ENCODE data around the gene TEKT2.

Gene TEKT2

DNA sequence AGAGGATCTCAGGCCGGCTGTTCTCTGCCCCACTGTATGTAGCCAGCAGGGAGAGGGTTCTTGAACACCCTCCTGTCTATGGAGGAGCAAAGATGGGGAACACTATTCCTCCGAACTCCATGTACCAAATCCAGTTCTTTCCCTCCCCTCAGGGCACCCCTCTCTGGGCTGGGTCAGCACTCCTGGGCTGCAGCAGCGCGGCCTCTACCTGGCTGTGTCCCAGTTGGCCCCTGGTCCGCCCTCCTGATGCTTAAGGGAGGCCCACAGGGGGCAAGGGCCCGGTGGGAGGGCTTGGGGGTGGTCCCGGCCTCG lies 4.3 kb downstream of the TEKT2 start:
- DNase-seq, result no peak

DNA sequence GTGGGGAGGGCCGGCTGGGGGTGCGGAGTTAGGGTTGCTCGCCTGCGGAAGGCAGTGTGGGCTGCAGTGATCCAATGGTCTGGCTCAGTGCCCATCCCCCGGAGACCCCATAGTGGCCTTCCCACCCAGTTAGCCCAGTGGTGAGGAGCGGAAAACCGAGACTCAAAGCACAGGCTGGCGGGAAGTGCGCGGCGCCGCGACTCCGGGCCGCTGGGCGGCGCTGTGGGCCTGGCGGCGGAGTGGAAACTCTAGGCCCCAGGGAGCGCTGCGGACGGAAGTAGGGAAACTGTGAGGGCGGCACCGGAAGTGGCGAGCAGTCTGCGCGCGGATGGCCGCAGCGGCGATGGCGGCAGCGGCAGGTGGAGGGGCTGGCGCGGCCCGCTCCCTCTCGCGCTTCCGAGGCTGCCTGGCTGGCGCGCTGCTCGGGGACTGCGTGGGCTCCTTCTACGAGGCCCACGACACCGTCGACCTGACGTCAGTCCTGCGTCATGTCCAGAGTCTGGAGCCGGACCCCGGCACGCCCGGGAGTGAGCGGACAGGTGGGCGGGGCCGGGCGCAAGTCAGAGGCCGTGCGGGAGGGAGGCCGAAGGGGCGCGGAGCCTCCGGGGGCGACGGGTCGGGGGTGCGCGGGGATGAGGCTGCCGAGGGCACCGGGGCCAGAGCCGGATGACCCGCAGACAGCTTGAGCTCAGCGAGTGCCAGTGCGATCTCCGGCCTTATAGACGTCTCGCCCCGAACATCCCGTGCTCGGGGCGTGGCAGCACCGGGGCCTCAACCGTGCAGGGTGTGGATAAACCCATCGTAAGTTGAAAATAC lies 4.9 kb downstream of the TEKT2 start, which contains the start of gene ADPRS:
Gene ADPRS (plus strand): TSS at position 316 of the 816 bp plus-strand sequence. CDS start 13 bp downstream, at position 329.
- peak; percentile 55 for DNase-seq

- no peak for DNase-seq
Observed at GRCh38 chr1:36089393-36090121, 5.7 kb downstream of the TEKT2 start.

GRCh38 chr1:36091141-36091540 lies 7.2 kb downstream of the TEKT2 start:
- no peak for DNase-seq

DNA sequence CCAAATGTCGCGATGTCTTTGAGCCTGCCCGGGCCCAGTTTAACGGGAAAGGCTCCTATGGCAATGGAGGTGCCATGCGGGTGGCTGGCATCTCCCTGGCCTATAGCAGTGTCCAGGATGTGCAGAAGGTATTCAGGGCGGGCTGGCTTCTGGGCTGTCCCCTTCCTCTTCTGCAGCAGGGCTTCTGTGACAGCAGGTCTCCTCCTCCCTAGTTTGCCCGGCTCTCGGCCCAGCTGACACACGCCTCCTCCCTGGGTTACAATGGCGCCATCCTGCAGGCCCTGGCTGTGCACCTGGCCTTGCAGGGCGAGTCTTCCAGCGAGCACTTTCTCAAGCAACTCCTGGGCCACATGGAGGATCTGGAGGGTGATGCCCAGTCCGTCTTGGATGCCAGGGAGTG lies 7.8 kb downstream of the TEKT2 start:
- no peak for DNase-seq

DNA sequence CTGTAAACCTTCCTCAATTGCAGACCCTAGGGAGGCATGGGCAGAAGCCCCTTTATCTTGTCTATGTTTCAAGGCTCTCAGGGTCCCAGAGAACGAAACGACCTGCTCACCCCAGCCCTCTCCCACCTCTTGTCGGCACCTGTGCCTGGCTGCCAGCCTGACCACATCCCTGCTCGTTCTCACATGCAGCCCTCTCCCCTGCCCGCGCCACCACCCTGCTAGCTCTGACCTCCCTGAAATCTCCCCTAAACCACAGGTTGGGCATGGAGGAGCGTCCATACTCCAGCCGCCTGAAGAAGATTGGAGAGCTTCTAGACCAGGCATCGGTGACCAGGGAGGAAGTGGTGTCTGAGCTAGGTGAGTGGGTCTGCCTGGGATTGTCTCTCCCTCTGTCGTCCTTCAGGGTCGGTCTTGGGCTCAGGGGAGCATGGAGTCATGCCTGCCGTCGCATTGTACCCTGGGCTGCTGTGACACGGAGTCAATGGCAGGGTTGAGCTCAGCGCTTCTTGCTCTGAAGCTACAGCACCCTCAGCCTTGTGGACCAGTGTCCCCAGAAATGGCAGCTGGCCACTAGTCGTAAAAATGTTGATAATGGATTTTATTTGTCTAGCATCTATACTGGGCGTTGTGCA lies 8.4 kb downstream of the TEKT2 start:
- no peak for DNase-seq

- no peak for DNase-seq
Observed at GRCh38 chr1:36092798-36093185, 8.9 kb downstream of the TEKT2 start.

DNA sequence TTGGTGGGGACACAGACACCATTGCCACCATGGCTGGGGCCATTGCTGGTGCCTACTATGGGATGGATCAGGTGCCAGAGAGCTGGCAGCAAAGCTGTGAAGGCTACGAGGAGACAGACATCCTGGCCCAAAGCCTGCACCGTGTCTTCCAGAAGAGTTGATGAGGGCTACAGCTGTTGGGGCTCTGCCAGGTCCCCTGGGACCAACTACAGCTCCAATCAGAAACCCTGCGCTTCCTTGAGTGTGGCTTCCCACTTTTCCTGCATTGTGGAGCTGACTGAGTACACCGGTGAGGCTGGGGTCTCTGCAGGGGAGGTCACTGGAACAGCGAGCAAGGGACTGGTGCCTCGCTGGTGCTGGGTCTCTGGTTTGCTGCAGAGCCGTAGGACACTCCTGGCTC lies 9.3 kb downstream of the TEKT2 start:
- no peak for DNase-seq

DNA sequence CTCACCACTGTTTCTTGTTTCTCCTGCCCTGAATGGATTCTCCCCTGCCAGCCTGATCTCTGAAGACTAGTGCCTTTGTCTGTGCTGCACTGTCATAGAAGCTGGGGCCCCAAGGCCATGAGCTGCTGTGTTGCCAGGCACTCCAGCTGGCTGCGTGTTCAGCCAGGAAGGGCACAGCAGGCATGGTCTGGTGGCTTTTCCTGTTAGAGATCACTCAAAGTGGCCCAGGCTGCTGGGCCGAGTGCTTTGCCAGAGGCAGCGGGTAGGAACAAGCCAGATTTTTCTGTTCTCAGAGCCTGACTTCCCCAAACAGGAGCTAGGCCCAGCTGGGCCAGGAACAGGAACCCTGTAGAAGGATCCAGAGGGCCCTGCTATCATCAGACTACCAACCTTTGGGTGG lies 10.0 kb downstream of the TEKT2 start:
- no peak for DNase-seq

- no peak for DNase-seq
Observed at GRCh38 chr1:36094621-36095061, 10.7 kb downstream of the TEKT2 start.

DNA sequence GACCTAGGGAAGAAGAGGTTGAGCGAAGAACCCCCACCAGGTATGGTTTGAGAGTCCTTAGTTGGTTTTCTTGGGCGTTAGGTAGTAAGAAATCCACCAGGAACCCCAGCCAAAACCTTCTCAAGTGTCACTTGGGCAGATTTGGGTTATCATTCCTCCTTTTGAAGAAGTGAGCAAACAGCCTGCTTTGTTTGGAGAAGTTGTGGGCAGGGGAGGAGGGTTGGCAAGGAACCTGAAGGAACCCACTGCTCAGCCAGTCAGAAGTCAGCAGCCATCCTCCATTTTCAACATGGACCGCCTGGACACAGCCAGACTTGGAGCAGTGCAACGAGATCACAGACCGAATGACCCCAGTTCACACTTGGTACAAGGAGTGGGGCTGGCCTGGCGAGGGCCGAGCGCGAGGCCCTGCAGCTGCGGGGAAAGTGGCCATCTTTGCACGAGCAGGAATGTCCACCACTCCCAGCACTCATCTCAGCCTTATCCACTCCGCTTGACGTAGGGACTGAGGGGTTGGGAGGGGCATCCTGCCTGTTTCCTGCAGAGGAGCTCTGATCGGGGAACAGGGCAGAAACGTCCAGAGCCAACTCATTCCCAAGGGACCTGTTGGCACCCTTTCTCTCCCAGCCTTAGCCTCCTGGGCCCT lies 12.0 kb downstream of the TEKT2 start:
- DNase-seq, result no peak

DNA sequence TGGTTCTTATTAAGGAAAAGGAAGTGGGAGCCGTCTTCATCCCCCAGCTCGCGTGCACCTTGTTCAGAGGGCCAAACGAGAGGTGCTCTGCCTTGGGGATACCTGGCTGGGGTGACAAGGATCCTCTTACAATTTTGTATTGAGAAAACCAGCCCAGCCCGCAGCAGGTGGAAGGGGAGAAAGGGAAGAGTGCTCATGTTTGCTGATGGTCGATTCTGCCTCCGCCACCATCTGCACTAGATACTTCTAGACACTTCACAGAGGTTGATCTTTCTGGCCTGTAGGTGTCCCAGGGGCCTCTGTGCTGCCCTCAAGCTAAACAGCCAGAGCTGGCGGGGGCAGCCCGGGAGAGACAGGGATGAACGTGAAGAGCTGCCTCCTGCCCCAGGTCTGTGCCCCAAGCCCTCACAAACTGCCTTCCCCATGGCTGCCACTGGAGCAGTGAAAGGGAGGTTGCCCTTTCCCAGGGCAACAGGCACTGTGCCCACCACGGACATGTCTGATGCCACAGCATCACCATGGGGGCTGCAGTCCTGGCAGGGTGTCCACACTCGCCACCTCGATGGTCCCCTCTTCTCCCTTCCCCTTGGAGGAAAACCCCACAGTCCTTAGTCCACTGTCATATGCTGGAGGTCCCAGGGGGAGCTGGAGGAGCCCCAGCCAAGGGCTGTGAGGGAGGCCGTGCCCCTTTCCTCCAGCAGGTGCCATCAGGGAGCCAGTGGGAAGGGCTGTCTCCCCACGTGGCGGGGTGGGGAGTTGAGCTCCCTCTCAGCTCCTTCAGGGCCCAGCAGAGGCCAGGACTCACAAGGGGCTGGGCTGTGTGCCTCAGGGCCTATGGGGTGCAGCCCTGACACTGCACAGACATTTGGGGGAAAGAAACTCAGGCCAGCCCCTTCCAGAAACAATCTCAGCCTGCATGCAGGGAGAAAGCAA lies 12.9 kb downstream of the TEKT2 start:
- no peak for DNase-seq

DNA sequence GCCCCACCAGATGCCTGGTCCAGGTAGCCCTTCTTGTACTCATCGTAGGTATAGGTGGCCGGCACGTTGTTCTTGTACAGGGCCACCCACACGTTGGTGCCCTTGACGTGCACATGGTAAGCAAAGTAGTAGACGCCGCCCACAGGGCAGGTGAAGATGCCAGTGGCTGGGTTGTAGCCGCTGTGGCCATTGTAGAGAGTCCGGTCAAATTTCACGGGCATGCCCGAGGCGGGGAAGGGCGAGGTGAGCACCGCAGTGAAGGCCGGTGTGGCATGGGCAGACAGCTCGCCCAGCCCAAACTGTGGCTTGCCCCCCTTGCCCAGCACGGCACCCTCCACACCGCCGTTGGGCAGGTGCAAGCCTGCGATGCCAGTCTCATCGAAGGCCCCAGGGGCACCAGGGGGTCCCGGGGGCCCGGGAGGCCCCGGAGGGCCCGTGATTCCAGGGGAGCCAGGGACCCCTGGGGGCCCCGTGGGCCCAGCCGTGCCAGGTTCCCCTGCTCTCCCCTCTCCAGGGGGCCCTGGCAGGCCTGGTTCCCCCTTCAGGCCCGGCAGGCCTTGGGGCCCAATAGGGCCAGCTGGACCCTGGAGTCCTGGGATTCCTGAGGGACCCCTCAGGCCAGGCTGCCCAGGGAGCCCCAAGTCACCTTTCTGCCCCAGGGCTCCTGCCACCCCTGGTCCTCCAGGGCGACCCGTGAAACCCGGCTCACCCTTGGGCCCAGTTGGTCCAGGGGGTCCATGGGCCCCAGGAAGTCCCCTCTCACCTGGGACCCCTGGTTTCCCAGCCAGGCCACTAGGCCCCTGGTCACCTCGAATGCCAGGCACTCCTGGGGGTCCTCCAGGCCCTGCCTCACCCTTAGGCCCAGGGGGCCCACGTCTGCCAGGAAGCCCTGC lies 14.0 kb downstream of the TEKT2 start:
- DNase-seq, result no peak

DNA sequence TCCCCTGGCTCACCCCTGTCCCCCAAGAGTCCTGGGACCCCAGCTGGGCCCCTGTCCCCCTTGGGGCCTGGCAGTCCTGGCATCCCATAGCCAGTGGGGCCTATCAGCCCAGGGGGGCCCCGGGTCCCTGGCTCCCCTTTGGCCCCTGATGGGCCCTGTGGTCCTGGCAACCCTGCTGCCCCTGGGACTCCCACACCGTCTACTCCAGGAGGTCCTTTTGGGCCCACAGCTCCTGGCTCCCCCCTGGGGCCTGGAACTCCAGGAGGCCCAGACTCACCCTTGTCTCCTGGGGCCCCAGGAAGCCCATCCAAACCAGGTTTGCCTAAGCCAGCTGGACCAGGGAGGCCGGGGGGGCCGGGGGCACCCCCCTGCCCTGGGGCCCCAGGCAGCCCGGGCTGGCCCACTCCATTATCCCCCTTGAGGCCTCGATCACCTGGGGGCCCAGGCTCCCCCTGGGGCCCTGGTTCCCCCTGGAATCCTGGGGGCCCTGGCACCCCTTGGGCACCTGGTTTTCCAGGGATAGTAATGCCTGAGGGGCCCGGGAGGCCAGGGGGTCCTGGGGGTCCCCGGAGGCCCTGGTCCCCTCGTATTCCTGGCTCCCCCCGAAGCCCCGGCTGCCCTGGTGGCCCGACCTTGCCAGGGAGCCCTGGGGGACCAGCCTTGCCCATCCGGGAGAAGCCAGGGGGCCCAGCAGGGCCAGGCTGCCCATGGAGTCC lies 14.9 kb downstream of the TEKT2 start:
- DNase-seq, result no peak

GRCh38 chr1:36099681-36100341 lies 15.9 kb downstream of the TEKT2 start:
- DNase-seq, result no peak

DNA sequence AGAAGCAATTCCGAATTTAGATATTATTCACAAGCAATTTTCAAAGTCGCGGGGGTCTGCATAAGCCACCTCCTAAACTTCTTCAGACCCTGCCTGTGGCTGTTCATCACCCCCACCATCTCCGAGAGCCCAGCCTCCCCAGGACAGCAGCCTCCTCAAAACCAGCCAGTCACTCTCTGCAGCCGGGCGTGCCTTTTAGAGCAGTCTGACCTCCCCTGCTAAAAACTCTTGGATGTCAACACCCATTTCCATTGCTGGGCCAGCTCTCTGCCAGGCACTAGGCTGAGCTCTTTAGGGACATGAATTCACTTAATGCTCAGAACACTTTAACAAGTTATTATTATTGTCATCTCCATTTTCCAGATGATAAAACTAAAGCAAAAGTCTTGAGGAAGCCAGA lies 16.5 kb downstream of the TEKT2 start:
- DNase-seq, result no peak

- no peak for DNase-seq
Observed at GRCh38 chr1:36101546-36101945, 17.7 kb downstream of the TEKT2 start.

DNA sequence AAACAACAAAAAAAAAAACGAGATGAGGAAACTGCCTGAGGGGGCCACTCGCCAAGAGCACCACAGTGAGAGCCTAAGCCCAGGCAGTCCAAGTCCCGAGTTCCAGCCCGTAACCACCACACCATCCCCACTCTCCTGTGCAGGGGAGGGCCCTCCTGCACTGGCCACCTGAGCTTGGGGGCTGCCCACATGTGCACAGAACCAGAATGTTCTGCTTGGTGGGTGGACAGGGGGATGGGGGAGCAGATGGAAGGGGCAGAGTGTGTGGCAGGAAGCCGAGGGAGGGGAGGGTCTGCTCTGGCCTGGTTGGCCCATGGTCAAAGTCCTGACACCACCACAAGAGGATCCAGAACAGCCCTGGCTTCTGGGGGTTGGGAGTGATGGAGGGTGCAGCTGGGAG lies 22.4 kb downstream of the TEKT2 start:
- no peak for DNase-seq

GRCh38 chr1:36107394-36107793 lies 23.5 kb downstream of the TEKT2 start:
- DNase-seq, result no peak

DNA sequence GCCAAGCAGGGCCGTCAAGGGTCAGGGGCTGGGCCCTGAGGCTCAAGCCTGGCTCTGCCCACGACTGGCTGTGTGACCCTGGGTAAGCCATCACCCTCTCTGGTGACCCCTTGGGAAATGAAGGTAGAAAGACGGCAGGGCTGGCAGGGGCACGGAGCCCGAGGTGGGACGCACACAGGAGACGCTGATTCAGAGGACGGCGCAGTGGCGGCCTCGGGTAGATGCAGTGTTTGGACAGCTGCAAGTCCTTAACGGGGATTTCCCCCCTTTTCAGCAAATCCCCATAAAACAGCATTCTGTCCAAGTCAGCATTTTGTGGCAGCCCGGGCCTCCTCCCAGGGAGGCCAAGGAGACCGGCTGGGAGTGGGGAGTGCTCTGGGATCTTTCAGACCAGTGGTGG lies 24.4 kb downstream of the TEKT2 start:
- no peak for DNase-seq
